IPS-NIHi7 (cell line): ENCODE results near the gene PMFBP1.

Experiments used
- DNase-seq: peaks from one replicate; pipeline ENCODE4 v3.0.0; 2012; ENCODE audit warnings: mixed read lengths; ENCODE audit errors: extremely low spot score

The PMFBP1 gene

GRCh38 chr16:72131036-72131435, 40.9 kb downstream of the PMFBP1 start:
- peak; percentile 55 for DNase-seq

DNA sequence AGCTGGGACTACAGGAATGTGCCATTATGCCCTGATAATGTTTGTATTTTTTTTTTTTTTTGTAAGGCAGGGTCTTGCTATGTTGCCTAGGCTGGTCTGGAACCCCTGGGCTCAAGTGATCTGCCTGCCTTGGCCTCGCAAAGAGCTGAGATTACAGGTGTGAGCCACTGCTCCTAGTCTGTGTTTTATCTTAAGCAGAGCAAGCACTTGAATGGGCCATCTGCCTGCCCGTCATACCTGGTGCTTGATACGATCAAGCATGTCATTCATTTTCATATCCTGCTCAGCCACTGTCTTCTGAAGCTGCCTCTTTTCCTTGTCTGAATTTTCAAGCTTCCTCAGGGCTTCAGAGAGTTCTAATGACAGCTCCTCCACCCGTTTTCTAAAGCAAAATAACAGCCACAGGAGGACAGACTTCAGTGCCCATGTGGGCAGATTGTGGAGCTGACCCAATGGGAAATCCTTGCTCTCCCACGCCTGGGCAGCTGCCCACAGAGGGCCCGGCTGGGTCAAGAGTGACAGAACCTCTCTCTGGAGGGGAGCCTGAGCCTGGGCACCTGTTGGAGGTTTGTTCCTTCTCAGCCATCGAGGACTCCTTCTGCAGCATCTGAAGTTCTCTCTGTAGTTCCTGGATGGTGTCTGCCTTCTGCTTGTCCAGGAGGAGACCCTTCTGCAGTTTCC, 41.8 kb downstream of the PMFBP1 start:
- DNase-seq = no peak

- peak; percentile 38 for DNase-seq
These were observed 43.3 kb downstream of the PMFBP1 start for GRCh38 chr16:72128701-72129100.

DNA sequence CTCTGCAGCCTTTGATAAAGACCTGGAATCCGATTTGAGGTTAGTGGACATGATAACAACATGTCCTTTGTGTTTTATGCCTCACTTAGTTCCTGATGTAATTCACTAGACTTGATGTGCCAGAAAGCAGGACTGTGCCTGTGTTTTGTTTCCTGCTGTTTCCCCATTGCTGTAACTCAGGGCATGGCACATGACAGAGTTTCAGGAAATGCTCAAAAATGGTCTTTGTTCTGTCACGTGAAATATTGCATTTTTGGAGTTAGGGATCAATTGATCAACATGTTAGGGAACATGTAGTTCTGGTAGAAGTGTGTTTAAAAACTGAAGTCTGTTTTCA, 45.6 kb downstream of the PMFBP1 start:
- no peak for DNase-seq

DNA sequence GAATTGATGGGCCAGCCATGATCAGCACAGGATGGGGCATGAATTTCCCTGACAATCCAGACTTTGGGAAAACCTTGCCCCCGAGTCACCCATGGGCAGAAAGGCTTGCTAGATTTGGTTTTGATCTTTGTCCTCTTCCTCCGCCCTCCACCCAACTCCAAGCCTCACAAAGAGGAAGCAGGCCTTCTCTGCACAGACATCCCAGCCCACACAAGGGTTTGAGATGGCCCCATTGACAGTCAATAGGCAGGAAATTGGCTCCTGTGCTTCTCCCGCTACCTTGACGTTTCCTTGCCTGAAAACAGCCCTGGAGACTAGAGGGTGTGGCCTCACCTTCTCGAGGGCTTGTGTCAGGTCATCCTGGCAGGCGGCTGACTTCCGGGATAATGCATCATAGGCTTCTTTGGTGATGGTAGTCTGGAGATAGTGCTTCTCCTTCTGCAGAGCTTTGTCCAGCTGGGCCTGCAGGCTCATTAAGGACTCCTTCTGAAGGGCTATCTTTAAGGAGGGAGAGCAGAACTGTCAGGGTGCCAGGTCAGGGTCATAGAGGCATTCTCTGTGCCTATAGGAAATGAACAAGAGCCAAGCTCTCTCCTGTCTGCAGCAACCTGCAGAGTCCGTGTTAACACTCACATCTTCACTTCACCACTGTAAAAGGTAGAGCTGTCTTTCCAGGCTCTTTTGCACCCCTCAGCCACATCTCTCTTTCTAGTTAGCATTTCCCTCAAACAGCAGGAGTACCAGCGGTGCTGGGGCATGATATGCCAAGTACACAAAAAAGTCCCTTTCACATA, 46.1 kb downstream of the PMFBP1 start:
- no peak for DNase-seq

DNA sequence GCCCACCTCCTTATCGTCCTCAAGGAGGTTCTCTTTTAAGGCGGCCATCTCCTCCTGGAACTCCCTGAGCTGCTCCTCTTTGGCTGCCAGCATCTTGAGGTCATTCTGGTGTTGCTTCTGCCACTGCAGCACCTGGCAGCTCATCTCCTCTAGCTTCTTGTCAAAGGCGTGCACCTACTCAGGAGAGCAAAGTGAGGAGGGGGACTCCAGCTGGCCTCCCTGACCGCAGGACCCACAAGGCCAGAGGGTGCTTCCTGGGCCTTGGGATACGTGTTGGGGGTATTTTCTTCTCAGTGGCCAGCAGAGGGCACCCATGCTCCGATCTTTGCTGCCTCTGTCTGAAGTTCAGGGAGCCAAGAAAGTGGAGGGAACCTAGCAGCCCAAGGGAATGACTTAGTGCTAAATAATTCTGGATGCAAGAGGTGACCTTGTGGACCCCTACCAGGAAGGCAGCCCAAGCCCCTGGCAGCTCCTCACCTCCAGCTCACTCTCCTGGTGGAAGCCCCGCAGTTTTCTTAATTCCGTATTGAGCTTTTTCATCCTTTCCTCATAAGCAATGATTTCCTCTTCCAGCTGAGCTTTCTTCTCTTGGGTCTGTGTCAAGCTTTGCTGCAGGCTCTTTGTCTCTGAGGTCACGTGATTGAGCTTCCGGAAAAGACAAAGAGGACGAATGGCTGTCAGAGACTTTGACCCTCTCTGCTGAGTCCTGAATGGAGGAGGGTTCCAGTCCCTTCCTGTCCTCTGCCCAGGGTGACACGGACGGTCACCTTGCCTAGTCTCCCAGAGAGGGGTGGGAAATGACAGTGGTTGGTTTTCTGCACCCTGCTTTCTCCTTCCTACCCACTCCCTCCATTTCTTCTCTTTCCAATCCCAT, 47.0 kb downstream of the PMFBP1 start:
- DNase-seq = peak; percentile 92

- peak; percentile 1 for DNase-seq
These were observed 47.8 kb downstream of the PMFBP1 start for GRCh38 chr16:72124148-72124547.

DNA sequence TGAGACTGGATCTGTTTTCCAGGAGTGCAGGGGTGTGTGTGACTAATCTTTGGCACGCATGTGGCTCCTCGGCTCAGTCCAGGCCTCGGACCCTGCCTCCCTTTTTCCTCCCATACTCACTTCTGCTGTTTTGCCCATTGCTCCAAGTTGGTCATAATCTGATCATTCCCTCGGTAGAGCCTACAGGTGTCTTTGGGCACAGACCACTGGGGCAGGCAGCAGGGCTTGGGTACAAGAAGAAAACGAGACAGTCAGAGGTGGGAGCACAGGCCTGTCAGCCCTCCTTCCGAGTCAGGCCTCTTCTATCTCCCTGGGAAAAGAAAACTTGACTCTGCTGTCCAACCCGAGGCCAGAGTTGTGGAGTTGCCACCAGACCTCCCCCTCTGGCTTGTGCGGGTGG, 48.5 kb downstream of the PMFBP1 start:
- DNase-seq = peak; percentile 0

- DNase-seq = peak; percentile 4
These were observed 49.0 kb downstream of the PMFBP1 start for GRCh38 chr16:72122916-72123315.

GRCh38 chr16:72122308-72122707, 49.6 kb downstream of the PMFBP1 start:
- peak; percentile 0 for DNase-seq

DNA sequence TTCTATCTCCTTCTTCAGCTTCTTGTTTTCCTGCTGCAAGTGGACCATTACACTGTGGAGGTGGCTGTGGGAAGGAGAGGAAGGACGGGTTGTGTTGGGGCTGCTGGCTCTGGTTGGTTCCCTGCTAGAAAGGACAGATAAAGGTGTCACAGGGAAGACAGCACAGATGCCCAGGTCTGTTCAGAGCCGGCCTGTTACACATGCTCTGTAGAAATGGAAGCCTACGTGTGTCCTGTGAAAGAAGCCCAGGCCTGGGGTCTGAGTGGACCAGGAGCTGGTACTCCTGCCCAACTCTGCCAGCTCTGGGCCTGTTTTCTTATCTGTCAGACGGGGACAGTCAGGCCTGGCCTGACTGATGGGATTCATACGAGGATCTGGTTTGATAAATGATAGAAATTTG, 51.9 kb downstream of the PMFBP1 start:
- DNase-seq = no peak

- no peak for DNase-seq
These were observed 58.4 kb downstream of the PMFBP1 start for GRCh38 chr16:72113616-72113945.

- no peak for DNase-seq
These were observed 58.9 kb downstream of the PMFBP1 start for GRCh38 chr16:72112906-72113615.

DNA sequence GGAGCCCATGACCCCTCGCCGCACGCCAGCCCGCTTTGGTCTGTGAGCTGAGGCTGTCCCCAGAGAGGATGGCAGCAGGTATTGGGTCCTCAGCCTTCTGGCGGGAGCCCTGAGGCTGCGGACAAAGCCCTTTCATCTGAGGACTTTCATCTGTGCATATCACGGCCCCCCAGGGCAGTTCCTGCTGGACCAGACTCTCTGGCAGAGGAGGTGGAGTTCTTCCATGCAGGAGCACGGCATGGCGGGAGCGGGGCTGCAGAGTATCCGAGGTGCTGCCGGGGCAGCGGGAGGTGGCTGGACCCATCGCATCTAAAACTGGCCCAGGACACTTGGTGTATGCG, 59.5 kb downstream of the PMFBP1 start:
- DNase-seq = no peak

- peak; percentile 23 for DNase-seq
These were observed 60.1 kb downstream of the PMFBP1 start for GRCh38 chr16:72111657-72112451.

GRCh38 chr16:72110662-72111615, 61.0 kb downstream of the PMFBP1 start:
- no peak for DNase-seq

GRCh38 chr16:72109966-72110530, 61.9 kb downstream of the PMFBP1 start:
- DNase-seq = no peak

GRCh38 chr16:72109300-72109699, 62.7 kb downstream of the PMFBP1 start:
- no peak for DNase-seq

- DNase-seq = no peak
These were observed 63.4 kb downstream of the PMFBP1 start for GRCh38 chr16:72108353-72109102.
